ENCODE measurements around the gene HMGCR.

GRCh38 chr5:75361310-75361709 lies 24.3 kb downstream of the HMGCR start:
- TF ChIP-seq EZH2 (IDR thresholded peaks at IDR 0.05; ENCODE audit: borderline replicate concordance, low read depth, low read length) (no peak), MIER1 (IDR thresholded peaks at IDR 0.05; ENCODE audit: low read depth) (no peak), SAP30 (IDR thresholded peaks at IDR 0.05; ENCODE audit: borderline replicate concordance, insufficient read depth, low read depth, low read length, poor library complexity, severe bottlenecking) (no peak), ZNF384 (IDR thresholded peaks at IDR 0.05; ENCODE audit: low read depth, low read length) (no peak), HNRNPH1 (optimal IDR thresholded peaks at IDR 0.05; ENCODE audit: low read depth, low read length) (no peak)

All from K562 (cell line).